Spleen (tissue), 11 donors: ENCODE measurements around the gene OTUD4. TPM values are rescaled to one million over a fixed set of nuclear protein-coding genes. Genes with fewer than 3 reads are reported as not detected.

Experiments
- DNase-seq: peaks from one replicate; pipeline ENCODE4 v3.0.0-alpha.2; 2020
- H3K27ac ChIP-seq, 8 donors: fragments of 200-600 bp; sonication (generic) in 7 of 8; 1 replicate in 4 of 8; 2 replicates in 4 of 8; pipeline versions ENCODE4 v1.5.0 to v1.8.0; 2016 to 2021; ENCODE audit warnings: inconsistent platforms in 4 of 8, mild to moderate bottlenecking in 4 of 8, moderate library complexity in 1 of 8
- H3K27me3 ChIP-seq, 7 donors: fragments of 200-600 bp; sonication (generic) in 6 of 7; replicated peaks in 1 of 7; 1 replicate in 4 of 7; 2 replicates in 3 of 7; pipeline versions ENCODE4 v1.5.0 to v1.8.0; 2016 to 2021; ENCODE audit warnings: inconsistent platforms in 3 of 7, mild to moderate bottlenecking in 1 of 7
- H3K36me3 ChIP-seq, 6 donors: fragments of 200-600 bp; sonication (generic) in 5 of 6; 1 replicate in 4 of 6; 2 replicates in 2 of 6; pipeline versions ENCODE4 v1.5.0 to v1.8.0; 2016 to 2021; ENCODE audit warnings: inconsistent platforms in 2 of 6
- H3K4me1 ChIP-seq, 6 donors: fragments of 200-600 bp; sonication (generic) in 5 of 6; 1 replicate in 3 of 6; 2 replicates in 3 of 6; pipeline versions ENCODE4 v1.5.0 to v1.8.0; 2016 to 2021; ENCODE audit warnings: inconsistent platforms in 3 of 6
- H3K4me3 ChIP-seq, 8 donors: fragments of 200-600 bp; sonication (generic) in 7 of 8; 1 replicate in 4 of 8; 2 replicates in 4 of 8; pipeline versions ENCODE4 v1.5.0 to v1.8.0; 2016 to 2021; ENCODE audit warnings: inconsistent platforms in 4 of 8, mild to moderate bottlenecking in 4 of 8, moderate library complexity in 2 of 8
- H3K9me3 ChIP-seq, 8 donors: fragments of 200-600 bp; sonication (generic) in 7 of 8; 1 replicate in 4 of 8; 2 replicates in 4 of 8; pipeline versions ENCODE4 v1.5.0 to v1.8.0; 2016 to 2021; ENCODE audit warnings: inconsistent platforms in 4 of 8
- POLR2A ChIP-seq, 3 donors: fragments of 450-650 bp; IDR thresholded peaks; one replicate each; pipeline ENCODE4 v1.5.1; 2017; ENCODE audit warnings: antibody characterized with exemption in 3 of 3, mild to moderate bottlenecking in 1 of 3
- POLR2AphosphoS5 ChIP-seq, 3 donors: sonication (generic); formaldehyde crosslinking; IDR thresholded peaks; one replicate each; pipeline ENCODE4 v1.5.1; 2017; ENCODE audit warnings: antibody characterized with exemption in 3 of 3
- WGBS, 5 donors: extraction: QIAGEN DNeasy Blood & Tissue Kit in 3 of 5; methylation state at CpG; one replicate each; pipeline versions ENCODE4 v1.1.5 to v1.1.7; 2013 to 2018; 5-methylcytosine and 5-hydroxymethylcytosine counted together
- intact Hi-C: fragments of 100-400 bp; cut with DNase I; formaldehyde crosslinking; loops from one replicate; pipeline ENCODE4 v1.15.0; 2023; ENCODE audit warnings: low total_unique reads
- polyA plus RNA-seq, 3 donors: library from polyadenylated mRNA; stranded (reverse); fragments of 200-250 nt; gene quantifications; one replicate each; pipeline ENCODE4 v1.2.1, GENCODE V29; 2013
- total RNA-seq, 7 donors: library from RNA; depleted of rRNA in 3 of 7; stranded (reverse); fragments of >200 nt in 3 of 7; fragmentation: NEBNext Ultra II Directional in 4 of 7; extraction: Animal tissue kit (Norgen Biotek cat#: 25700) in 4 of 7; gene quantifications; one replicate each; pipeline versions ENCODE4 v1.1.0 to v1.2.1, GENCODE V29; 2016 to 2021
- TF ChIP-seq, protein P1 (sequence below), 11 experiments: fragments of 200-600 bp in 7 of 11; fragments of 450-650 bp in 4 of 11; sonication (generic) in 4 of 11; IDR thresholded peaks in 8 of 11; conservative IDR thresholded peaks in 3 of 11; 1 replicate in 7 of 11; 2 replicates in 4 of 11; pipeline versions ENCODE4 v1.4.0 to v1.8.0; 2016 to 2021; ENCODE audit warnings: antibody characterized with exemption in 11 of 11, inconsistent platforms in 4 of 11, mild to moderate bottlenecking in 1 of 11
- donor health status: healthy with polysubstance abuse.
- donor health status: DM: no; HTN: no; CAD: no; lungs with moderate emphysema.
- donor health status: DM: no; HTN: no; CAD: no.
- donor health status: Bipolar disorder and iron deficiency.
- donor health status: healthy.
- donor health status: DM: no; HTN: no; CAD: no.
- donor health status: DM: yes; HTN: yes; CAD: no.

Gene OTUD4
- total and polyA plus RNA-seq, 10 donors = 8.1 to 53.0 (median 44.1) TPM

DNA sequence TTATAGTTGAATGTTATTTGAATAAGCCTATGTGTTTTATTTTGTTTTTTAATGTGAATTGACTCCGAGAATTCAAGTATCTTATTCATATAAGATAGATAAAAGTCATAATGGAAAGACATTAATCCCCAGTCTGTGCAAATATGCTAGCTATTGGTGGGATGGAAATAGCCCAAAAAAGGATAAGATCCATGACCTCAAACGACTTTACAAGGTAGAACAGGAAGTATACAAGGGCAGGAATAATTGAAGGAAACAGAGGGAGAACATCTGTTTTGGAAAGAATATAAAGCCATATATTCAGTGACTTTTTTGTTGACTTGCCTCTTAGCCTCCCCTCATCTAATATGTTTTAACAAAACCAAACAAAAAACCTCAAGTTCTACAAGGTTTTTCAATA is 73.3 kb downstream of the OTUD4 start:
- TF ChIP-seq POLR2A (IDR thresholded peaks at IDR 0.05) (no peak), POLR2AphosphoS5 (IDR thresholded peaks at IDR 0.05) (no peak)
- TF ChIP-seq, protein P1, sequence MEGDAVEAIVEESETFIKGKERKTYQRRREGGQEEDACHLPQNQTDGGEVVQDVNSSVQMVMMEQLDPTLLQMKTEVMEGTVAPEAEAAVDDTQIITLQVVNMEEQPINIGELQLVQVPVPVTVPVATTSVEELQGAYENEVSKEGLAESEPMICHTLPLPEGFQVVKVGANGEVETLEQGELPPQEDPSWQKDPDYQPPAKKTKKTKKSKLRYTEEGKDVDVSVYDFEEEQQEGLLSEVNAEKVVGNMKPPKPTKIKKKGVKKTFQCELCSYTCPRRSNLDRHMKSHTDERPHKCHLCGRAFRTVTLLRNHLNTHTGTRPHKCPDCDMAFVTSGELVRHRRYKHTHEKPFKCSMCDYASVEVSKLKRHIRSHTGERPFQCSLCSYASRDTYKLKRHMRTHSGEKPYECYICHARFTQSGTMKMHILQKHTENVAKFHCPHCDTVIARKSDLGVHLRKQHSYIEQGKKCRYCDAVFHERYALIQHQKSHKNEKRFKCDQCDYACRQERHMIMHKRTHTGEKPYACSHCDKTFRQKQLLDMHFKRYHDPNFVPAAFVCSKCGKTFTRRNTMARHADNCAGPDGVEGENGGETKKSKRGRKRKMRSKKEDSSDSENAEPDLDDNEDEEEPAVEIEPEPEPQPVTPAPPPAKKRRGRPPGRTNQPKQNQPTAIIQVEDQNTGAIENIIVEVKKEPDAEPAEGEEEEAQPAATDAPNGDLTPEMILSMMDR (IDR thresholded peaks at IDR 0.05 in 8 of 11, conservative IDR thresholded peaks at IDR 0.05 in 3 of 11) = no peak
- peak overlapping the region in 6 of 8 donors; percentile 11 to 53 (median 32) for H3K27ac ChIP-seq
- no peak overlapping the region for H3K4me3 ChIP-seq
- H3K27me3 ChIP-seq = no peaks in the 10 kb centered on the region
- no peaks in the 10 kb centered on the region for H3K9me3 ChIP-seq
- peaks cover 0 to 50% (median 32%) of the 10 kb centered on the region in 6 donors for H3K4me1 ChIP-seq
- no peak for DNase-seq
- H3K36me3 ChIP-seq = peaks cover 0 to 81% (median 71%) of the 10 kb centered on the region in 6 donors
- intact Hi-C loops = loop anchor here (10.0 kb wide), 1 partner anchor 48 kb away; no protein-coding TSS in a partner anchor
- 46 to 66% (median 49%) methylated on average over 2 of the region's 2 CpGs for WGBS, 5 donors

DNA sequence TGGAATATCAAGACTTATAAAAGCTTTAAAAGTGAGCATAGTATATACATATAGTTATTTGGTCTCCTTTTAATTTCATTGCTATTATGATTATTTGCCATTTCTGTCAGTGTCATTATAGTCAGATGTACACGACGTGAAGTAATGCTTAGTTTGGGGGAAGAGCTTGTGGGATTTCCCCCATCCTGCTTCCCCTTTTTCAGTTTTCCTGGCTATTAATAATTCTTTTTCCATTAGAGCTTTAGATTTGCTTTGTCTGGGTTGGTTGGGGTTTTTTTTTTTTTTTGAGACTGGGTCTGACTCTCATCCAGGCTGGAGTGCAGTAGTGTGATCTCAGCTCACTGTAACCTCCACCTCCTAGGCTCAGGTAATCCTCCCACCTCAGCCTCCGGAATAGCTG is 76.9 kb downstream of the OTUD4 start:
- H3K9me3 ChIP-seq = no peaks in the 10 kb centered on the region
- no peak for TF ChIP-seq POLR2A (IDR thresholded peaks at IDR 0.05)
- peaks cover 0 to 45% (median 36%) of the 10 kb centered on the region in 6 donors for H3K36me3 ChIP-seq
- no peak for DNase-seq
- no peak overlapping the region for H3K27ac ChIP-seq
- no peaks in the 10 kb centered on the region for H3K27me3 ChIP-seq
- intact Hi-C loops = loop anchor here (10.0 kb wide), 1 partner anchor 51 kb away; no protein-coding TSS in a partner anchor
- H3K4me1 ChIP-seq = peaks cover 6 to 84% (median 61%) of the 10 kb centered on the region in 6 donors
- no peak overlapping the region for H3K4me3 ChIP-seq
- 48 to 61% (median 57%) methylated on average over 3 of the region's 3 CpGs for WGBS, 5 donors

DNA sequence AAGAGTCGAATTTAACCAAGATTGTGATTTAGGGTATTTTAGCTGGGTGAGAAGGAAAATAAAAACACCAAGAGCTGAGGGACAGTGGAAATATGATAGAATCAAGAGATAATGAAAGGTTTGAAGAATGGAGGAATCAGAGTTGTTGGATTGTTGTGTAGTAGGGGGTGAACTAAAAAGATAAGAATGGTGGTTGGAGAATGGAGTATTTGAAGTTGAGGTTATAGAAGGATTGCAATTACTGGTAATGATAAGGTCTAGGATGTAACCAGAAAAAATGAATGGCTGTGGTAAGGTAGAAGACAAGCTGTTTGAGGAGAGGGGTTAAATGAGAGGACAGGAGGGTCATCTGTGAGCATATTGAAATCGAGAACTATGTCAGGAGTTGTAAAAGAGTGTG is 77.8 kb downstream of the OTUD4 start:
- DNase-seq = no peak
- peaks cover 6 to 80% (median 59%) of the 10 kb centered on the region in 6 donors for H3K4me1 ChIP-seq
- H3K27ac ChIP-seq = no peak overlapping the region
- WGBS, 5 donors = 74 to 87% (median 83%) methylated on average over 2 of the region's 2 CpGs
- TF ChIP-seq, protein P1 (IDR thresholded peaks at IDR 0.05 in 8 of 11, conservative IDR thresholded peaks at IDR 0.05 in 3 of 11) = no peak
- TF ChIP-seq POLR2A (IDR thresholded peaks at IDR 0.05) = no peak
- TF ChIP-seq POLR2AphosphoS5 (IDR thresholded peaks at IDR 0.05) = no peak
- peaks cover 0 to 36% (median 28%) of the 10 kb centered on the region in 6 donors for H3K36me3 ChIP-seq
- no peaks in the 10 kb centered on the region for H3K9me3 ChIP-seq
- intact Hi-C loops = loop anchor here (10.0 kb wide), 1 partner anchor 52 kb away; no protein-coding TSS in a partner anchor
- H3K4me3 ChIP-seq = no peak overlapping the region
- no peaks in the 10 kb centered on the region for H3K27me3 ChIP-seq

DNA sequence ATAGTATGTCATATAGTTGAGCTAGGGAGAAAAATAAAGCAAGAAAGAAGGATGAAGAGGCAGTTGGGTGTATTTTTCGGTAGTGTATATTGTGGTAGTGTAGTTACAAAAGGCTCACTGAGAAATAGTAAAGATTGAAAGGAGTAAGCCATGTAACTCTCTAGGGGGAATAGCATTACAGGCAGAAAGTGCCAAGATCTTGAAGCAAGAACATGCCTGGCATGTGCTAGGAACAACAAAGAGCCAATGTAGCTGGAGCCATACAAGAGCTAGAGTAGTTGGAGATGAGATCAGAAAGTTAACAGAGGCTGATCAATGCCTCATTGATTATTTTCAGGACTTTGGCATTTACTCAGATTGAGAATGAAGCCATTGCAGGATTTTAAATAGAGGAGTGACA is 79.3 kb downstream of the OTUD4 start:
- no peaks in the 10 kb centered on the region for H3K9me3 ChIP-seq
- no peak for TF ChIP-seq POLR2A (IDR thresholded peaks at IDR 0.05)
- no peak for TF ChIP-seq POLR2AphosphoS5 (IDR thresholded peaks at IDR 0.05)
- TF ChIP-seq, protein P1 (IDR thresholded peaks at IDR 0.05 in 8 of 11, conservative IDR thresholded peaks at IDR 0.05 in 3 of 11) = no peak
- H3K4me3 ChIP-seq = no peak overlapping the region
- peaks cover 17 to 82% (median 67%) of the 10 kb centered on the region in 6 donors for H3K4me1 ChIP-seq
- intact Hi-C loops = loop anchor here (10.0 kb wide), 1 partner anchor 54 kb away; no protein-coding TSS in a partner anchor
- no peaks in the 10 kb centered on the region for H3K27me3 ChIP-seq
- H3K36me3 ChIP-seq = peaks cover 0 to 20% (median 15%) of the 10 kb centered on the region in 6 donors
- no peak for DNase-seq
- 94 to 100% (median 97%) methylated on average over 1 of the region's 1 CpG for WGBS, 5 donors
- H3K27ac ChIP-seq = no peak overlapping the region
